Mesenchymal stem cell (in vitro differentiated cells and primary cell): Measurements from ENCODE around the gene ITPKC.

Experiments
- DNase-seq: peaks from one replicate; pipeline ENCODE4 v3.0.0-alpha.2; 2013
- H2AFZ ChIP-seq: one replicate; pipeline ENCODE4 v1.6.1; 2013; ENCODE audit warnings: low read depth, mild to moderate bottlenecking, control low read depth, inconsistent platforms, low read length, moderate library complexity
- H2AK5ac ChIP-seq: 2 replicates; pipeline ENCODE4 v1.6.1; 2013; ENCODE audit warnings: low read length, moderate library complexity, mild to moderate bottlenecking, inconsistent platforms; ENCODE audit not compliant: severe bottlenecking
- H2BK120ac ChIP-seq: one replicate; pipeline ENCODE4 v1.6.1; 2013; ENCODE audit warnings: low read depth, mild to moderate bottlenecking, inconsistent platforms, low read length, moderate library complexity
- H2BK12ac ChIP-seq, 2 experiments: one replicate each; pipeline ENCODE4 v1.6.1; 2013; ENCODE audit warnings: inconsistent platforms in 2 of 2, low read length in 2 of 2, mild to moderate bottlenecking in 2 of 2, moderate library complexity in 2 of 2, control low read depth in 1 of 2
- H2BK15ac ChIP-seq: one replicate; pipeline ENCODE4 v1.6.1; 2013; ENCODE audit warnings: mild to moderate bottlenecking, low read depth, inconsistent platforms; ENCODE audit not compliant: poor library complexity, severe bottlenecking
- H2BK5ac ChIP-seq: 2 replicates; pipeline ENCODE4 v1.6.1; 2013; ENCODE audit warnings: low read depth, mild to moderate bottlenecking, low read length, control low read depth, inconsistent platforms; ENCODE audit not compliant: poor library complexity, severe bottlenecking
- H3K14ac ChIP-seq, 2 experiments: one replicate each; pipeline ENCODE4 v1.6.1; 2013; ENCODE audit warnings: inconsistent platforms in 2 of 2, low read length in 2 of 2, control low read depth in 1 of 2, mild to moderate bottlenecking in 1 of 2, moderate library complexity in 1 of 2
- H3K18ac ChIP-seq, 2 experiments: one replicate each; pipeline ENCODE4 v1.6.1; 2013; ENCODE audit warnings: inconsistent platforms in 2 of 2, low read length in 2 of 2, control low read depth in 1 of 2, low read depth in 1 of 2, mild to moderate bottlenecking in 1 of 2
- H3K23ac ChIP-seq, 2 experiments: one replicate each; pipeline ENCODE4 v1.6.1; 2013; ENCODE audit warnings: inconsistent platforms in 2 of 2, low read length in 2 of 2, mild to moderate bottlenecking in 2 of 2, moderate library complexity in 2 of 2, control low read depth in 1 of 2
- H3K27ac ChIP-seq: 2 replicates; pipeline ENCODE4 v1.5.1; 2013; ENCODE audit warnings: mild to moderate bottlenecking, moderate library complexity, low read length, control low read depth, inconsistent platforms; ENCODE audit not compliant: poor library complexity, severe bottlenecking
- H3K27me3 ChIP-seq, 2 experiments: 2 replicates each; pipeline versions ENCODE4 v1.6.1 to v1.7.0; 2013; ENCODE audit warnings: low read length in 2 of 2, mild to moderate bottlenecking in 2 of 2, moderate library complexity in 2 of 2, control low read depth in 1 of 2, inconsistent platforms in 1 of 2; ENCODE audit not compliant: control insufficient read depth in 1 of 2, insufficient read depth in 1 of 2
- H3K36me3 ChIP-seq, 2 experiments: 2 replicates each; pipeline versions ENCODE4 v1.6.1 to v1.7.0; 2013; ENCODE audit warnings: low read length in 2 of 2, control low read depth in 1 of 2, inconsistent platforms in 1 of 2, low read depth in 1 of 2, mild to moderate bottlenecking in 1 of 2; ENCODE audit not compliant: insufficient read depth in 2 of 2, control insufficient read depth in 1 of 2
- H3K4ac ChIP-seq, 2 experiments: one replicate each; pipeline ENCODE4 v1.6.1; 2013; ENCODE audit warnings: inconsistent platforms in 2 of 2, low read length in 2 of 2, mild to moderate bottlenecking in 2 of 2, moderate library complexity in 2 of 2, control low read depth in 1 of 2, low read depth in 1 of 2
- H3K4me1 ChIP-seq: 2 replicates; pipeline ENCODE4 v1.6.1; 2013; ENCODE audit warnings: low read depth, low read length, control low read depth; ENCODE audit not compliant: control insufficient read depth, insufficient read depth
- H3K4me2 ChIP-seq: 2 replicates; pipeline ENCODE4 v1.6.1; 2013; ENCODE audit warnings: low read length, mild to moderate bottlenecking, inconsistent platforms; ENCODE audit not compliant: poor library complexity, severe bottlenecking
- H3K4me3 ChIP-seq, 2 experiments: 2 replicates each; pipeline versions ENCODE4 v1.5.1 to v1.7.0; 2013; ENCODE audit warnings: low read length in 2 of 2, mild to moderate bottlenecking in 2 of 2, control low read depth in 1 of 2, low read depth in 1 of 2; ENCODE audit not compliant: insufficient read depth in 1 of 2
- H3K79me1 ChIP-seq: replicated peaks from 2 replicates; pipeline ENCODE4 v1.6.1; 2013; ENCODE audit warnings: mild to moderate bottlenecking, control low read depth, low read length, inconsistent platforms; ENCODE audit not compliant: poor library complexity, severe bottlenecking
- H3K9ac ChIP-seq: 2 replicates; pipeline ENCODE4 v1.7.0; 2013; ENCODE audit warnings: mild to moderate bottlenecking, low read length, moderate library complexity
- H3K9me3 ChIP-seq: 2 replicates; pipeline ENCODE4 v1.7.0; 2013; ENCODE audit warnings: mild to moderate bottlenecking, low read length; ENCODE audit not compliant: control insufficient read depth
- H4K8ac ChIP-seq: one replicate; pipeline ENCODE4 v1.6.1; 2013; ENCODE audit warnings: inconsistent platforms, mild to moderate bottlenecking, low read length, moderate library complexity
- H4K91ac ChIP-seq: one replicate; pipeline ENCODE4 v1.6.1; 2013; ENCODE audit warnings: mild to moderate bottlenecking, low read length, inconsistent platforms
- WGBS: methylation state at CpG from one replicate; pipeline ENCODE4 v1.1.7; 2013; ENCODE audit warnings: mixed read lengths; 5-methylcytosine and 5-hydroxymethylcytosine counted together

The ITPKC gene

GRCh38 chr19:40716031-40716481 is 856 bp upstream of the ITPKC start:
- Histone ChIP-seq H2BK120ac (peak overlapping the region; percentile 19), H2BK12ac (peak overlapping the region; percentile 12 to 82), H4K8ac (peak overlapping the region; percentile 54), H2BK15ac (no peak overlapping the region), H3K14ac (no peak overlapping the region), H3K9ac (peak overlapping the region; percentile 98), H3K9me3 (no peaks in the 10 kb centered on the region), H3K36me3 (peaks cover 13% of the 10 kb centered on the region in 2 experiments), H4K91ac (peak overlapping the region; percentile 79), H3K4me3 (peak overlapping the region; percentile 68 to 98), H3K23ac (no peak overlapping the region), H3K79me1 (peaks cover 10% of the 10 kb centered on the region), H3K27ac (peak overlapping the region; percentile 95), H2BK5ac (peak overlapping the region; percentile 81), H3K27me3 (no peaks in the 10 kb centered on the region), H2AK5ac (peak overlapping the region; percentile 96), H3K4me1 (peaks cover 26% of the 10 kb centered on the region), H3K4me2 (peak overlapping the region; percentile 68), H2AFZ (no peak overlapping the region), H3K4ac (peak overlapping the region; percentile 70 to 92), H3K18ac (peak overlapping the region; percentile 78 to 84)
- no peak for DNase-seq
- 1% methylated on average over 8 of the region's 8 CpGs for WGBS

- H3K4ac ChIP-seq: peak overlapping the region; percentile 52 to 54
- no peaks in the 10 kb centered on the region for H3K27me3 ChIP-seq
- peak overlapping the region; percentile 37 for H2AFZ ChIP-seq
- H2BK5ac ChIP-seq: peak overlapping the region; percentile 33
- peak overlapping the region; percentile 16 for H2AK5ac ChIP-seq
- H2BK15ac ChIP-seq: peak overlapping the region; percentile 85
- peak overlapping the region in 1 of 2 experiments; percentile 75 for H2BK12ac ChIP-seq
- no peaks in the 10 kb centered on the region for H3K9me3 ChIP-seq
- H4K8ac ChIP-seq: peak overlapping the region; percentile 30
- peaks cover 9% of the 10 kb centered on the region for H3K79me1 ChIP-seq
- peak overlapping the region; percentile 37 for H2BK120ac ChIP-seq
- H4K91ac ChIP-seq: peak overlapping the region; percentile 55
- H3K18ac ChIP-seq: peak overlapping the region; percentile 89 to 96
- no peak for DNase-seq
- peaks cover 5 to 11% of the 10 kb centered on the region in 2 experiments for H3K36me3 ChIP-seq
- H3K4me2 ChIP-seq: peak overlapping the region; percentile 90
- H3K14ac ChIP-seq: peak overlapping the region in 1 of 2 experiments; percentile 97
- peak overlapping the region; percentile 75 to 98 for H3K4me3 ChIP-seq
- WGBS: under 1% methylated on average over 20 of the region's 20 CpGs
- peak overlapping the region; percentile 77 for H3K27ac ChIP-seq
- peak overlapping the region in 1 of 2 experiments; percentile 57 for H3K23ac ChIP-seq
- peak overlapping the region; percentile 98 for H3K9ac ChIP-seq
- H3K4me1 ChIP-seq: peaks cover 30% of the 10 kb centered on the region
Measured at GRCh38 chr19:40717325-40717879, 490 bp downstream of the ITPKC start.

DNA sequence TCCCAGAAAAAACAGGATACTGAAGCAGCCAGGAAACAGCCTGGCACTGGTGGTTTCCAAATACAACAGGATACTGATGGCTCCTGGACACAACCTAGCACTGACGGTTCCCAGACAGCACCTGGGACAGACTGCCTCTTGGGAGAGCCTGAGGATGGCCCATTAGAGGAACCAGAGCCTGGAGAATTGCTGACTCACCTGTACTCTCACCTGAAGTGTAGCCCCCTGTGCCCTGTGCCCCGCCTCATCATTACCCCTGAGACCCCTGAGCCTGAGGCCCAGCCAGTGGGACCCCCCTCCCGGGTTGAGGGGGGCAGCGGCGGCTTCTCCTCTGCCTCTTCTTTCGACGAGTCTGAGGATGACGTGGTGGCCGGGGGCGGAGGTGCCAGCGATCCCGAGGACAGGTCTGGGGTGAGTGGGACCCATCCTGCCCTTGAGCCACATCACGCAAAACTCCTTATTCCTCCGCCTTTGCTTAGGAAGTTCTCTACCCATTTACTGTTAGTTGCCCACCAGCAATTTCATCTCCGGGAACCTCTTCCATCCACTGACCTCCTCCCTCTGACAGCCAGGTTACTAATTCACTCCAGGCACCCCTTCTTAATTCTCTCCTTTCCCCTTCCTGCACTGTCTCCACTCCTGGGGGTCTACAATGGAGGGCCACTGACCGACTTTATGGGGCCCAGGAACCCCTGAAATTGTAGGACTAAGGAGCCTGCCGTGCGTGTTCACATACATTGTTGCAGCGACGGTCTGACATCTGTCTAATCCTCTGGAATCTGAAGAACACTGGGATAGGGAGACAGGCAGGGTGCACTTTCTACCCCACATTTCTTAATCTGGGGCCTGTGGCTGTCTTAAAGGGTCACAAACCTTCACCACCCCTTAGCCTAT is 1.2 kb downstream of the ITPKC start:
- Histone ChIP-seq H2BK5ac (no peak overlapping the region), H3K4ac (peak overlapping the region; percentile 1 to 52), H3K27ac (peak overlapping the region; percentile 87), H3K9me3 (no peaks in the 10 kb centered on the region), H3K27me3 (no peaks in the 10 kb centered on the region), H3K14ac (peak overlapping the region in 1 of 2 experiments; percentile 61), H4K91ac (no peak overlapping the region), H2AK5ac (peak overlapping the region; percentile 16), H2BK12ac (peak overlapping the region in 1 of 2 experiments; percentile 85), H4K8ac (no peak overlapping the region), H3K4me3 (peak overlapping the region; percentile 57 to 98), H3K4me1 (peaks cover 30% of the 10 kb centered on the region), H3K4me2 (peak overlapping the region; percentile 90), H2BK120ac (peak overlapping the region; percentile 37), H3K36me3 (peaks cover 0 to 5% of the 10 kb centered on the region in 2 experiments), H2BK15ac (peak overlapping the region; percentile 8), H3K18ac (peak overlapping the region; percentile 46 to 96), H2AFZ (no peak overlapping the region), H3K23ac (peak overlapping the region in 1 of 2 experiments; percentile 90), H3K9ac (peak overlapping the region; percentile 98), H3K79me1 (peaks cover 5% of the 10 kb centered on the region)
- DNase-seq: peak; percentile 46
- 4% methylated on average over 20 of the region's 20 CpGs for WGBS
